ENCODE data around the gene RAD51B.

DNA sequence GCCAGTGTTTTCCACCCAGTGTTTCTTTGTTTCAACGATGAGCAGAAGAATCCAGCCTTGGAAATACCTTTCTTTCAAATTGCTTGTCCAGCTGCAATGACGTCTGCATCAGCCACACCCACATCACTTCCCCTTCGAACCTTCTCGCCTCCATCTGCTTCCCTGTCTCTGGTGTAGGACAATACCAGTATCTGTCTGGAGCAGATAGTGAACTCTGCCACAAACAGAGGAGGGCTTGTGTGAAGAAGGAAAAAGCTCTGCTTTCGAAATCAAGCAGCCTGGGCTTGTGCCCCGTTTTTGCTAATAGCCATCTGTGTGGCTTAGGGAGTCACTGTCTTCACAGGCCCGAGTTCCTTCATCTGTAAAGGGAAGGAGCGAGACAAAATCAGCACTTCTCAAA, 557.9 kb downstream of the RAD51B start:
- TF ChIP-seq, protein P1, sequence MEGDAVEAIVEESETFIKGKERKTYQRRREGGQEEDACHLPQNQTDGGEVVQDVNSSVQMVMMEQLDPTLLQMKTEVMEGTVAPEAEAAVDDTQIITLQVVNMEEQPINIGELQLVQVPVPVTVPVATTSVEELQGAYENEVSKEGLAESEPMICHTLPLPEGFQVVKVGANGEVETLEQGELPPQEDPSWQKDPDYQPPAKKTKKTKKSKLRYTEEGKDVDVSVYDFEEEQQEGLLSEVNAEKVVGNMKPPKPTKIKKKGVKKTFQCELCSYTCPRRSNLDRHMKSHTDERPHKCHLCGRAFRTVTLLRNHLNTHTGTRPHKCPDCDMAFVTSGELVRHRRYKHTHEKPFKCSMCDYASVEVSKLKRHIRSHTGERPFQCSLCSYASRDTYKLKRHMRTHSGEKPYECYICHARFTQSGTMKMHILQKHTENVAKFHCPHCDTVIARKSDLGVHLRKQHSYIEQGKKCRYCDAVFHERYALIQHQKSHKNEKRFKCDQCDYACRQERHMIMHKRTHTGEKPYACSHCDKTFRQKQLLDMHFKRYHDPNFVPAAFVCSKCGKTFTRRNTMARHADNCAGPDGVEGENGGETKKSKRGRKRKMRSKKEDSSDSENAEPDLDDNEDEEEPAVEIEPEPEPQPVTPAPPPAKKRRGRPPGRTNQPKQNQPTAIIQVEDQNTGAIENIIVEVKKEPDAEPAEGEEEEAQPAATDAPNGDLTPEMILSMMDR (IDR thresholded peaks at IDR 0.05): no peak
- TF ChIP-seq POLR2A (IDR thresholded peaks at IDR 0.05) (peak in 1 of 2 donors; percentile 17), EP300 (IDR thresholded peaks at IDR 0.05) (peak in 1 of 2 donors; percentile 85)

Data from tibial nerve (tissue), 4 donors.